Measurements from ENCODE around the gene GNRHR.
"Not testable (repeated sequence)": the region's sequence is repeated elsewhere in the genome, so short reads cannot be mapped to it uniquely, and the experiment has no call there.

GNRHR gene

GRCh38 chr4:67754288-67754687 lies at the start of gene GNRHR:
TSS of gene GNRHR (minus strand) at chr4:67754388. CDS start at chr4:67754335, 53 bp downstream.
- no peak for DNase-seq

GRCh38 chr4:67796810-67797209 lies 42.6 kb upstream of the GNRHR start:
- no peak for DNase-seq

DNA sequence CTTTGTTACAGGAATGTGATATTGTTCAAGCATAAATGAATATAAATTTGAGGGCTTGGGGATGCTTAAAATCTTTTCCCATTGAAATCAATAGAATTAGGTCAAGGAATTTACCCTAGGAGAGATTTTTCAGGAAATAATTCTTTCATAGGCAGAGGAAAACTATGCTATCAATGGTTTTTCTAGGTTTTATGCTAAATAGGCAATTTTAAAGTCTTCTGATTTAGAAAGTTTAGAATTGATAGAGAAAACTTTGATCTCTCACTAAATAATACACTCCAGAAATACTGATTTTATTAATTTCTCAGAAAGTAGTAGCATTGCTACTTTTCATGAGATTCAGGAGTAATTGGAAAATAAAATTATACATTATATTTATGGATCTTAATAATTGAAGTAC lies 36.5 kb upstream of the GNRHR start:
- DNase-seq: no peak

DNA sequence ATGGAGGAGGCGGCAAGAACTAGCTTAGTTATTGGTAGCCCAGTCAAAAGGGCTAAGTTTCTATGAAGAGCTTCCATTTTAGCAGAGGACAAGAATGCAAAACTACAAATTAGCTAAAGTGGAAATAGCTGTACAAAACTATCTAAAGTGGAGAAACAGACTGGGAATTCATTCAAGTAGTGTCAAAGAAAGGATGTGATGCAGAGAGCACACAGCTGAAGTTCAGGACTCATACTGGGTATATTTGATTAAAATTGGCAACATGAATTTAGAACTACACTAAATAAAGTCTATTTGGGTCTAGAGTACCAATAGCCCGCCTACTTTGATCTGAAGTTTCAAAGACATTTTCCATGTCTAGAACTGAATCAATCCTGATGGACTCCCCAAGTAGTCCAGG lies 33.1 kb upstream of the GNRHR start:
- DNase-seq: no peak

GRCh38 chr4:67785528-67785927 lies 31.3 kb upstream of the GNRHR start:
- DNase-seq: no peak

DNA sequence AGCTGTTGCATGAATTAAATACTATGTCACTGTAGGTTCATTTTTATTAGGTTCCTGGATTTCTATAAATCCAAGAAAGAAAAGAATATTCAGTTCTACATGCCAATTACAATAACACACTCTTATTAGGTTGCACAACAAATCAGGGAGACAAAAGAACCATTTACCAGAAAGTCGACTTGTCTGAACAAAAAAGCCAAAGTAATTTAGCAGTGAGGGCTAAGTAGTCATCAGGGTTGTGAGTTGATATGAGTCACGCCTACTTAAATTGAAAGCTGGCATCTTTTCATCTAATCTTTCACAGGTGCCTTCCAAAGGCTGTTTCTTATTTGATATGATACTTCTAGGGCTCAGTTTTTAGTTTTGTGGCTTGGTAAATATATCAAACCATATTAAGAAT lies 25.4 kb upstream of the GNRHR start:
- no peak for DNase-seq

DNA sequence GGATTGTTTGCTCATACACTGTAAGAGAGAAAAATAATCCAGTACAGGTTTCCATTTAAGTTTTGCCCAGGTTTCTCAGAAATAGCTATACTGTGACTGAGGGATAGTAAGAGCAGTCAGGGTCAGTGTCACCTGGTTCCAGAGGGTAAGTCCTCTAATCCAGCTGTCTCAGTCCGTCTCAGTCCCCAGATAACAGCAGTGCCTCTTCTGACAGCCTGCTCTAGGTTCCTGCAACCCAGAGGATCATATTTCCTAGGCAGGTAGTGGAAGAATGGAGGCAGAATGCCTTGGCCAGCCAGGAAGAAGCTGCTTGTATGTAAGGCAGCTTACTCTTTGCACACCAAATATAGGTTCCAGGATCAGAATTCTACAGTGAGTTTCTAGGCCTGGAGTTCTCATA lies 22.6 kb upstream of the GNRHR start:
- DNase-seq: no peak

GRCh38 chr4:67770422-67770821 lies 16.2 kb upstream of the GNRHR start:
- DNase-seq: no peak

- no peak for DNase-seq
These were observed 11.7 kb upstream of the GNRHR start for GRCh38 chr4:67765928-67766327.

- no peak for DNase-seq
These were observed 11.2 kb upstream of the GNRHR start for GRCh38 chr4:67765401-67765800.

- DNase-seq: no peak
These were observed 10.0 kb upstream of the GNRHR start for GRCh38 chr4:67764183-67764582.

DNA sequence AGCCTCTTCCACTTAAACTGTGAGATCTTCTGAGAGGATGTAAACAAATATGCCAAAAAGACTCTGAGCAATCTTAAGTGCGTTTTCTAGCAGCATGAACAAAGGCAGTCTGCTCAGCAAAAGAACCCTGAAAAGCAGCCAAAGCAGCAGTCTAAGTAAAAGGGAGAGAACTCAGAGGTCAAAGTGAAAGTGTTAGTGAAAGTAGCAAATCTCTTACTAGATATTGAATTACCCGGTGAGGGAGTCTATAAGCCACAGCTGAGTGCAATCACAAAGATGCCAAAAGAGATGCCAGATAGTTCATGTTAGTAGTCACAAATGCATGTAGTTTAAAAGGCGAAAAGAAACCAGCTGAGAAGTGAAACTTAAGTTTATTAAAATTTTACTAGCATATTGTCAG lies 7.9 kb upstream of the GNRHR start:
- no peak for DNase-seq

DNA sequence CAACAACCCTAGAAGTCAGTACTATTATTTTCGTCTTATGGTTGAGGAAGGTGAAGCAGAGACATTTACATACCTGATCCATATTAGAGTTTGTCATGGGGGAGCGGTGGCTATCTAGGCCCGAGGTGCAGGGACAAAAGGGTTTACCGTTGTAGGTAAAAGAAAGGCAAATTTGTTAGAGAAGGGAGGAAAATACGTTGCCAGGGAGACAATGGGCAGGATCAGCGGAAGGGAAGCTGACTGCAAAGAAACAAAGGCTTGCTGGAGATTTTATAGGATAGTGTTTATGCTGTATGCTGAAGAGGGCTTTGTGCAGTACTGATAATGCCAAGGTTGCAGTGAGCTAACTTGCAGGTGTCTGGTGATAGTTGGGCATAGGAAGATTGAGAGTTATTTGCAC lies 2.8 kb upstream of the GNRHR start:
- not testable (repeated sequence) for DNase-seq

- DNase-seq: no peak
These were observed 1.8 kb upstream of the GNRHR start for GRCh38 chr4:67755974-67756373.

DNA sequence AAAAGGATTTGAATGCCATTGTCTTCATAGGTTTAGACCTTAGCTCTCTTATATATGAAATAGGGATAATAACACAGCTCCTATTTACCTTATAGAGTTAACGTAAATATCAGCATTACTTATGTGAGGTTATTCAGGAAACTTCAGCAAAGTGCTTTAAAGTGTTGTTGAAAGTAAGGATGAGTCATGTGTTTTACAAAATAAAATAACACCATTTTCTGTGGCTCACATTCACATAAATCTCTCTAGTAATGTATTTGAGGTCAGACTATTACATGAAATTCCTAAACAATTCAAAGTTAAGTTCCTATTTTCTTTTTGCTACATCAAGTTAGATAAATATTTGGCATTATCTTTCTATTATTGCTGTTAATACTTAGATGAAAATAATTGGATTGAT lies 2.9 kb downstream of the GNRHR start:
- DNase-seq: no peak

DNA sequence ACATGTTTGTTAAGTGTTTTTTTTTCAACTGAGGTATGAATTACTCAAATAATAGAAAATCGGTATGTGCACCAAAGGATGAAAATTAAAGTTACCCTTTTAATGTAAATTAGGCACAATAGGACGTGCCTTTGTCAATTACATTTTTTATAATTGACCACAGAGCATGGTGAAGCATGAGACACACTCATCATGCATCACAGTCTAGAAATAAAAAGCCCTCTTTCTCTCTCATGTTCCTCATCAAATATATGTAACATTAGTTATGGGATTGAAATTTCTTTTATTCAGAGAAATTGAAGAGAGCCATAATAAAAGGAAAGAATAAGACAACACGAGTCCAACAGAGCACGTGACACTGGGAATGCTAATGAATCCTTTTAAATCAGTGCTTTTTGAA lies 3.5 kb downstream of the GNRHR start:
- no peak for DNase-seq

GRCh38 chr4:67749286-67749685 lies 4.9 kb downstream of the GNRHR start:
- no peak for DNase-seq

GRCh38 chr4:67746797-67747495 lies 7.2 kb downstream of the GNRHR start:
- DNase-seq: peak; percentile 64

DNA sequence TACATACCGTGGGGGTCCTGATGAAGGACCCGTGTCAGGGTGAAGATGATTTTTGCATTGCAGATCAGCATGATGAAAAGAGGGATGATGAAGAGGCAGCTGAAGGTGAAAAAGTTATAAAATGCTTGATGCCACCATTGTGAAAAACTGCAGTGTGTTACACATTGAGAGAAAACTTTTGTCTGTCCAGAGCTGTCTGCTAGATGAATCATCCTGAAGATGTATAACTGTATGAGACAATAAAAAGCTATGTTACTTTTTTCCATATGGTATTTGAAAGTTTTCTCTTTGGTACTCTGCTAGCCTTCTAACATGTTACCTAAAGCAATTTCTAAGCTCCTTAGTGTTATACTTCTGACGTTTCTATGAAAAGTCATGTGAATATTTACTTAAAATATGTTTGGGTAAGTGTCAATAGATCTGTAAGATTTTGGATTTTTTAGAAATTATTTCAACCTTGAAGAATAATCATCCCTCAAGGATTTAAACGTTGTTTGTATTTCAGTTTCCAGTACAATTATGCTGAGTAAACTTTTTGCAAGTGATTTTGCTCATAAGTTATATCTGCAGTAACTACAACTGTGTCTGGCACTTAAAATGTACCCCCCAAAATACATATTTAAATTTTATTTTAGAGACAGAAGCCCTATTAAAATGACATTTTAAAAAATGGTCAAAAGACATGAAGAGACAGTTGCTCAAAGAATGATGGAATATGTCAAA lies 9.5 kb downstream of the GNRHR start:
- peak; percentile 16 for DNase-seq

DNA sequence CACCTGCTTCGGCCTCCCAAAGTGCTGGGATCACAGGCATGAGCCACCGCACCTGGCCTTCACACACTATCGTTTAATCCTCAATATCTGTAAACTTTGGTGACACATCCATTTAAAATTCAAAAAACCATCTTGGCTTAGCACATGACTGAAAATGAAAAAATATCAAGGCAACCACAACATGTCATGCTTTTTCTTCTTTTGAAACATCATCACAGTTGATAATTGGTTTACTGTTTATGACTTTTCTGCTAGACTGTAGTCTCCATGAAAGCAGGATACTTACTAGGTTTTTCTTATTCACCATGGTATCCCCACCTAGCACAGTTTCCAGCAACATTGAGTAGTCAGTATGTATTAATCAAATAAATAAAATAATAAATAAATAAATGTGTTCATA lies 11.0 kb downstream of the GNRHR start:
- no peak for DNase-seq

GRCh38 chr4:67736262-67736661 lies 17.9 kb downstream of the GNRHR start:
- DNase-seq: no peak

DNA sequence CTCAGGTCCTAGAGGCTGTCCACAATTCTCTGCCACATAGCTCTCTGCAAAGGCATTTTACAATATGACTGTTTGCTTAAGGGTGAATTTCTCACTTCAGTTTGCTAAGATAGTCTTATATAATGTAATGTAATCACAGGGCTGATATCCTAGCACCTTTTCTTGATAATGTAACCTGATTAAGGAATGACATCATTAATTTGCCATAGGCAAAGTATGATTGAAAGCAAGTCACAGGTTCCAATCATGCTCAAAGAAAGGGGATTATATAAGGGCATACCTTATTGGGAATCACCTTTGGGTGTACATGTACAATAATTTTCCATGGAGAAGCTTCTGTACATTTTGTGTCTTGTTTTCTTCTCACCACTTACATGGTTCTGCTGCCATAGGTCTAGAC lies 18.9 kb downstream of the GNRHR start:
- no peak for DNase-seq

DNA sequence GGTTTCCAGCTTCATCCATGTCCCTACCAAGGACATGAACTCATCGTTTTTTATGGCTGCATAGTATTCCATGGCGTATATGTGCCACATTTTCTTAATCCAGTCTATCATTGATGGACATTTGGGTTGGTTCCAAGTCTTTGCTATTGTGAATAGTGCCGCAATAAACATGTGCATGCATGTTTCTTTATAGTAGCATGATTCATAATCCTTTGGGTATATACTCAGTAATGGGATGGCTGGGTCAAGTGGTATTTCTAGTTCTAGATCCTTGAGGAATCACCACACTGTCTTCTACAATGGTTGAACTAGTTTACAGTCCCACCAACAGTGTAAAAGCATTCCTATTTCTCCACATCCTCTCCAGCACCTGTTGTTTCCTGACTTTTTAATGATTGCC lies 23.7 kb downstream of the GNRHR start:
- DNase-seq: not testable (repeated sequence)

- peak; percentile 70 for DNase-seq
These were observed 26.9 kb downstream of the GNRHR start for GRCh38 chr4:67727124-67727850.
